ENCODE results near the gene DPAGT1. TPM values are rescaled to one million over a fixed set of nuclear protein-coding genes. Genes with fewer than 3 reads are reported as not detected.
A peak's percentile ranks its signal among the peaks of the same experiment; 100 is the strongest.

Gene DPAGT1
- total and polyA plus RNA-seq, 7 donors: 4.2 to 44.6 (median 16.6) TPM

GRCh38 chr11:119117004-119117706 lies 15.5 kb upstream of the DPAGT1 start:
- Histone ChIP-seq H3K27ac (no peak overlapping the region), H3K4me3 (no peak overlapping the region), H3K36me3 (peaks cover 7 to 43% (median 16%) of the 10 kb centered on the region in 4 donors), H3K9me3 (no peaks in the 10 kb centered on the region), H3K27me3 (no peaks in the 10 kb centered on the region), H3K4me1 (peaks cover 0 to 13% (median 9%) of the 10 kb centered on the region in 4 donors)
- TF ChIP-seq POLR2AphosphoS5 (IDR thresholded peaks at IDR 0.05) (no peak), CTCF (IDR thresholded peaks at IDR 0.05) (no peak), POLR2A (IDR thresholded peaks at IDR 0.05) (no peak)
- 96 to 97% methylated on average over 3 of the region's 3 CpGs for WGBS, 2 donors
- intact Hi-C loops (cut with DNase I): no loop called here
- DNase-seq: no peak

GRCh38 chr11:119116601-119117000 lies 14.9 kb upstream of the DPAGT1 start:
- H3K27me3 ChIP-seq: no peaks in the 10 kb centered on the region
- WGBS, 2 donors: 88 to 92% methylated on average over 5 of the region's 5 CpGs
- H3K9me3 ChIP-seq: no peaks in the 10 kb centered on the region
- peak overlapping the region in 1 of 4 donors; percentile 21 for H3K27ac ChIP-seq
- peaks cover 0 to 8% (median 6%) of the 10 kb centered on the region in 4 donors for H3K4me1 ChIP-seq
- DNase-seq: no peak
- peaks cover 7 to 48% (median 21%) of the 10 kb centered on the region in 4 donors for H3K36me3 ChIP-seq
- no peak overlapping the region for H3K4me3 ChIP-seq
- TF ChIP-seq POLR2AphosphoS5 (IDR thresholded peaks at IDR 0.05): no peak
- TF ChIP-seq CTCF (IDR thresholded peaks at IDR 0.05): no peak
- TF ChIP-seq EP300 (IDR thresholded peaks at IDR 0.05): no peak
- TF ChIP-seq POLR2A (IDR thresholded peaks at IDR 0.05): no peak
- intact Hi-C loops (cut with DNase I): no loop called here

GRCh38 chr11:119116235-119116594 lies 14.6 kb upstream of the DPAGT1 start:
- no peak for TF ChIP-seq CTCF (IDR thresholded peaks at IDR 0.05)
- TF ChIP-seq POLR2AphosphoS5 (IDR thresholded peaks at IDR 0.05): no peak
- H3K27ac ChIP-seq: peak overlapping the region in 2 of 4 donors; percentile 21 to 31
- H3K4me1 ChIP-seq: peaks cover 0 to 8% (median 6%) of the 10 kb centered on the region in 4 donors
- intact Hi-C loops (cut with DNase I): no loop called here
- no peak for DNase-seq
- no peaks in the 10 kb centered on the region for H3K27me3 ChIP-seq
- H3K9me3 ChIP-seq: no peaks in the 10 kb centered on the region
- WGBS, 2 donors: 90 to 92% methylated on average over 10 of the region's 10 CpGs
- H3K4me3 ChIP-seq: no peak overlapping the region
- H3K36me3 ChIP-seq: peaks cover 7 to 52% (median 24%) of the 10 kb centered on the region in 4 donors

GRCh38 chr11:119115484-119116234 lies 14.0 kb upstream of the DPAGT1 start:
- H3K9me3 ChIP-seq: no peaks in the 10 kb centered on the region
- no peak for DNase-seq
- H3K4me1 ChIP-seq: peaks cover 0 to 5% (median 4%) of the 10 kb centered on the region in 4 donors
- peaks cover 7 to 57% (median 30%) of the 10 kb centered on the region in 4 donors for H3K36me3 ChIP-seq
- WGBS, 2 donors: 62 to 79% methylated on average over 24 of the region's 24 CpGs
- H3K4me3 ChIP-seq: no peak overlapping the region
- intact Hi-C loops (cut with DNase I): no loop called here
- peak overlapping the region in 3 of 4 donors; percentile 21 to 31 (median 23) for H3K27ac ChIP-seq
- H3K27me3 ChIP-seq: no peaks in the 10 kb centered on the region
- no peak for TF ChIP-seq POLR2A (IDR thresholded peaks at IDR 0.05)
- TF ChIP-seq POLR2AphosphoS5 (IDR thresholded peaks at IDR 0.05): no peak
- no peak for TF ChIP-seq EP300 (IDR thresholded peaks at IDR 0.05)
- TF ChIP-seq CTCF (IDR thresholded peaks at IDR 0.05): no peak

All from sigmoid colon (tissue), 7 donors.